Endothelial cell of umbilical vein (primary cell): ENCODE results near the gene UCK1.

Experiments
- CTCF ChIP-seq, 2 donors: IDR thresholded peaks; 1 replicate in 1 of 2; 2 replicates in 1 of 2; pipeline ENCODE4 v1.5.1; 2011; ENCODE audit warnings: low read length in 2 of 2, mild to moderate bottlenecking in 2 of 2, moderate library complexity in 2 of 2, control low read depth in 1 of 2, inconsistent platforms in 1 of 2, low read depth in 1 of 2; ENCODE audit not compliant: insufficient read depth in 1 of 2; ENCODE audit errors: extremely low read depth in 1 of 2
- EZH2 ChIP-seq: IDR thresholded peaks from 2 replicates; pipeline ENCODE4 v1.6.1; 2012; ENCODE audit warnings: borderline replicate concordance, low read depth, mild to moderate bottlenecking, moderate library complexity, low read length, inconsistent platforms; ENCODE audit not compliant: severe bottlenecking
- MAX ChIP-seq: IDR thresholded peaks from 2 replicates; pipeline ENCODE4 v1.6.1; 2011; ENCODE audit not compliant: insufficient read depth, insufficient read length
- MYC ChIP-seq: IDR thresholded peaks from one replicate; pipeline ENCODE4 v1.6.1; 2011; ENCODE audit warnings: mild to moderate bottlenecking, low read depth, low read length
- POLR2A ChIP-seq: IDR thresholded peaks from 2 replicates; pipeline ENCODE4 v1.6.1; 2012; ENCODE audit warnings: low read depth, mild to moderate bottlenecking, control low read depth, low read length
- POLR2AphosphoS5 ChIP-seq: IDR thresholded peaks from 2 replicates; pipeline ENCODE4 v1.6.1; 2012; ENCODE audit warnings: low read depth, mild to moderate bottlenecking, control low read depth, low read length, moderate library complexity; ENCODE audit not compliant: insufficient read depth

- TF ChIP-seq CTCF (IDR thresholded peaks at IDR 0.05; ENCODE audit: extremely low read depth in 1 of 2, insufficient read depth in 1 of 2, low read depth in 1 of 2, low read length in 2 of 2): no peak
- TF ChIP-seq MYC: no peak
- TF ChIP-seq MAX: no peak
- TF ChIP-seq EZH2: no peak
- TF ChIP-seq POLR2AphosphoS5: no peak
- no peak for TF ChIP-seq POLR2A
Measured at GRCh38 chr9:131528886-131529505, 2.1 kb downstream of the UCK1 start.
